ENCODE results near the gene TMEM72. TPM values are rescaled to one million over a fixed set of nuclear protein-coding genes. Genes with fewer than 3 reads are reported as not detected.

TMEM72 gene
- total and polyA plus RNA-seq, 2 of the 13 experiments (the other 11 are each of a cell fraction or from before 2014, with no cell fraction given) = 0.04 TPM; not detected in 1

GRCh38 chr10:44978570-44979280, 67.6 kb downstream of the TMEM72 start, which contains the start of gene DEPP1 (continued):
- TF ChIP-seq CTCF (CRISPR knock-in tag; IDR thresholded peaks at IDR 0.05) = peak; percentile 25; the same call in 1 of the 2 replicates
- peak; percentile 82 for TF ChIP-seq ZBTB25 (CRISPR knock-in tag; IDR thresholded peaks at IDR 0.05)
- peak; percentile 91; the same call in 1 of the 2 replicates for TF ChIP-seq BCL3 (CRISPR knock-in tag; IDR thresholded peaks at IDR 0.05)
- TF ChIP-seq SP4 (CRISPR knock-in tag; IDR thresholded peaks at IDR 0.05) = no peak
- peak; percentile 41; the same call in 1 of the 2 replicates for TF ChIP-seq KAT7 (CRISPR knock-in tag; IDR thresholded peaks at IDR 0.05; ENCODE audit: borderline replicate concordance)
- no peak for TF ChIP-seq ZNF512B (CRISPR knock-in tag; IDR thresholded peaks at IDR 0.05; ENCODE audit: borderline replicate concordance)
- no peak for TF ChIP-seq ZHX2 (IDR thresholded peaks at IDR 0.05; ENCODE audit: low read depth)
- TF ChIP-seq ZHX2 (CRISPR knock-in tag; IDR thresholded peaks at IDR 0.05; ENCODE audit: borderline replicate concordance) = peak; percentile 100; the same call in 1 of the 2 replicates
- no peak for TF ChIP-seq FOXM1 (CRISPR knock-in tag; IDR thresholded peaks at IDR 0.05)
- TF ChIP-seq RAD21 (CRISPR knock-in tag; IDR thresholded peaks at IDR 0.05) = peak; percentile 56
- peak; percentile 94 for TF ChIP-seq ZNF335 (CRISPR knock-in tag; IDR thresholded peaks at IDR 0.05)
- TF ChIP-seq AGO1 (IDR thresholded peaks at IDR 0.05; ENCODE audit: low read depth, low read length, poor library complexity, severe bottlenecking) = no peak
- TF ChIP-seq TCF7L2 (IDR thresholded peaks at IDR 0.05; ENCODE audit: low read depth, low read length) = no peak
- TF ChIP-seq PRMT3 (CRISPR knock-in tag; IDR thresholded peaks at IDR 0.05; ENCODE audit: borderline replicate concordance, low read depth) = 0 out of 2 replicates have a peak, but pooled peaks have one; percentile 83
- TF ChIP-seq ZKSCAN5 (CRISPR knock-in tag; IDR thresholded peaks at IDR 0.05) = no peak
